RWPE2 (cell line): ENCODE results near the gene PANX3.

ENCODE experiments used
- ATAC-seq: fragments of 200-7000 bp; cut with Tn5 transposase; 3 replicates; pipeline ENCODE4 v1.9.1; 2021; ENCODE audit warnings: low read depth
- DNase-seq: peaks from one replicate; pipeline ENCODE4 v3.0.0-alpha.2; 2020; ENCODE audit warnings: low spot score
- H3K27ac ChIP-seq: fragments of 450-650 bp; 2 replicates; pipeline ENCODE4 v1.5.1; 2017; ENCODE audit warnings: mild to moderate bottlenecking; ENCODE audit not compliant: poor library complexity, severe bottlenecking
- H3K27me3 ChIP-seq: fragments of 250-450 bp; sonication (Bioruptor Pico); 2 replicates; pipeline ENCODE4 v1.5.1; 2021; ENCODE audit warnings: mild to moderate bottlenecking, moderate library complexity; ENCODE audit not compliant: insufficient read depth, poor library complexity, severe bottlenecking
- H3K36me3 ChIP-seq: fragments of 250-450 bp; sonication (Bioruptor Pico); 2 replicates; pipeline ENCODE4 v1.5.1; 2020; ENCODE audit warnings: low read depth, mild to moderate bottlenecking, moderate library complexity
- H3K4me1 ChIP-seq: fragments of 250-450 bp; sonication (Bioruptor Pico); 2 replicates; pipeline ENCODE4 v1.5.1; 2021; ENCODE audit warnings: mild to moderate bottlenecking, moderate library complexity; ENCODE audit not compliant: insufficient read depth, poor library complexity, severe bottlenecking
- H3K4me3 ChIP-seq: fragments of 250-450 bp; sonication (Bioruptor Pico); 2 replicates; pipeline ENCODE4 v1.5.1; 2021; ENCODE audit warnings: mild to moderate bottlenecking, moderate library complexity; ENCODE audit not compliant: severe bottlenecking
- H3K9me3 ChIP-seq: fragments of 250-450 bp; sonication (Bioruptor Pico); 2 replicates; pipeline ENCODE4 v1.5.1; 2021; ENCODE audit warnings: mild to moderate bottlenecking, moderate library complexity; ENCODE audit not compliant: severe bottlenecking
- TF ChIP-seq, protein P1 (sequence below): fragments of 450-650 bp; IDR thresholded peaks from one replicate; pipeline ENCODE4 v1.5.1; 2017; ENCODE audit warnings: mild to moderate bottlenecking, moderate library complexity; ENCODE audit not compliant: poor library complexity, severe bottlenecking

The PANX3 gene

DNA sequence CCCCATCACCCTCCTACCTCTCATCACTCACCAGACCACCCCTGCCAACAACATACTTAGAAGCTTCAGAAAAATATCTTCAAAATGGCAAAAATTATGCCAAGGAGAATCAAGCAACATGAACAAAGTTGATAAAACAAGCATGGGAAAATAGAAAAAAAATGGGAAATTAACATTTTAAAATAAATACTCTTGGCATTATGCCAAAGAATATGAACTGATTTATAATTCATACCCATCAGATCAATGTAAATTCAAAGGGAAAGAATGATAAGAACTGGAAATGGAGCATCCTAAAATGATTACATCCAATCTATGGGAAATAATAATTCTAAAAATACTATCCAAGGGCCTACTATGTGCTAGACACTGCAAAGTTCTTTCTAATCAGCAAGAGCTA lies 50.3 kb downstream of the PANX3 start:
- no peak overlapping the region for H3K4me3 ChIP-seq
- H3K9me3 ChIP-seq, result no peaks in the 10 kb centered on the region
- DNase-seq, result no peak
- TF ChIP-seq, protein P1, sequence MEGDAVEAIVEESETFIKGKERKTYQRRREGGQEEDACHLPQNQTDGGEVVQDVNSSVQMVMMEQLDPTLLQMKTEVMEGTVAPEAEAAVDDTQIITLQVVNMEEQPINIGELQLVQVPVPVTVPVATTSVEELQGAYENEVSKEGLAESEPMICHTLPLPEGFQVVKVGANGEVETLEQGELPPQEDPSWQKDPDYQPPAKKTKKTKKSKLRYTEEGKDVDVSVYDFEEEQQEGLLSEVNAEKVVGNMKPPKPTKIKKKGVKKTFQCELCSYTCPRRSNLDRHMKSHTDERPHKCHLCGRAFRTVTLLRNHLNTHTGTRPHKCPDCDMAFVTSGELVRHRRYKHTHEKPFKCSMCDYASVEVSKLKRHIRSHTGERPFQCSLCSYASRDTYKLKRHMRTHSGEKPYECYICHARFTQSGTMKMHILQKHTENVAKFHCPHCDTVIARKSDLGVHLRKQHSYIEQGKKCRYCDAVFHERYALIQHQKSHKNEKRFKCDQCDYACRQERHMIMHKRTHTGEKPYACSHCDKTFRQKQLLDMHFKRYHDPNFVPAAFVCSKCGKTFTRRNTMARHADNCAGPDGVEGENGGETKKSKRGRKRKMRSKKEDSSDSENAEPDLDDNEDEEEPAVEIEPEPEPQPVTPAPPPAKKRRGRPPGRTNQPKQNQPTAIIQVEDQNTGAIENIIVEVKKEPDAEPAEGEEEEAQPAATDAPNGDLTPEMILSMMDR, result no peak
- ATAC-seq, result no peak
- H3K36me3 ChIP-seq, result no peaks in the 10 kb centered on the region
- H3K27me3 ChIP-seq, result no peaks in the 10 kb centered on the region
- H3K4me1 ChIP-seq, result no peaks in the 10 kb centered on the region
- no peak overlapping the region for H3K27ac ChIP-seq

DNA sequence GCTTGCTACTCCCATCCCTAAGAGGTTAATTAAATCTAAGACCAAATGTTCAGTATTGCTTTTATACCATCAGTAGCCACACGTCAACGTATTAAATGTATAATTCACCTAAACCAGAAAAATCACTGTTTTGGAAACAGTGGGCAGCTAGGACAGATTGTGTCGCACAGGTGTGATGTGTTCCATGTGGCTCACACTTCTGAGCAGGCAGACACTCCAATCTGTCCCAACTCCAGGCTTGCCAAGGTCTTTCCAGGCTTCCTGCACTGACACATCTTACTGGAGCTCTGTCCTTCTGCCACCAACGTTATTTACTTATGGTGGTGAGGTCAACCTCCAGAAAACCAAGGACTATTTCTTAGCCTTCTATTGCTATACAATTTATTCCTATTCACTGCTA lies 50.9 kb downstream of the PANX3 start:
- H3K36me3 ChIP-seq, result no peaks in the 10 kb centered on the region
- H3K4me1 ChIP-seq, result no peaks in the 10 kb centered on the region
- no peak for DNase-seq
- no peaks in the 10 kb centered on the region for H3K27me3 ChIP-seq
- TF ChIP-seq, protein P1, result no peak
- no peak for ATAC-seq
- no peak overlapping the region for H3K27ac ChIP-seq
- no peaks in the 10 kb centered on the region for H3K9me3 ChIP-seq
- H3K4me3 ChIP-seq, result no peak overlapping the region

DNA sequence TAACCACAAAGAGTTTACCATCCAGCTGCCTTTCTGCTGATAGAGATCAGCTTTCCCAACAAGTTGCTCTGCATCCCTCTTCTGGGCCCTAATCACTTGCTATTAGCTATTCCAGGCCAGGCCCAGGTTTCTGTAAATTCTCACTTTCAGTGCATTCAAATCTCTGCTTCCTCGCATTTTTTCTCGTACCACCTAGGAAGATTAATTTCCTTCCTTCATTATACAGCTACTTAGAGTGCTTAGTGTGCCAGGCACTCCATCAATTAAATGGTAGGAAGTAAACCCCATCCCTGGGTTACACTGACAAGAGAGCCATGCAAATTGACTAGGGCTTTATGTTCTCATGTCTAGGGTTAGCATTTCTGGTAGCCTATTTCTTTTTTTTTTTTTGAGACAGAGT lies 52.6 kb downstream of the PANX3 start:
- DNase-seq (no peak), ATAC-seq (no peak)
- TF ChIP-seq, protein P1, result no peak
- Histone ChIP-seq H3K27ac (no peak overlapping the region), H3K27me3 (no peaks in the 10 kb centered on the region), H3K4me3 (no peak overlapping the region), H3K36me3 (no peaks in the 10 kb centered on the region), H3K9me3 (no peaks in the 10 kb centered on the region), H3K4me1 (no peaks in the 10 kb centered on the region)

DNA sequence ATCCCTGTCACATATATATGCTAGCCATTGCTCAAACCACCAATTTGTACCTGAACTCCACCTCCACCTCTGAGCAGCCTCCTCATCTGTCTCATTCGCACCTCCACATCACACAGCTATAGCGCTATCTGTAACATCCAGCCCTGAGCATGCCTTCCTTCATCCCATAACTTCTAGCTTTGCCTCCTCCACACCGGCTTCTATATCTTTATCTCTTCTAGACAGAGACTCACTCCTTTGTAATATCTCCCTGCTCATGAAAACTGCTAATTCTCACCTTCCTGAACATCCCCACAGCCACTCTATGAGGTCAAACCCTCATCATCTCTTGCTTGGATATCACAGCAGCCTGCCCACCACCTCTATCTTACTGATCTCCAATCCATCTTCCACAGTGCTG lies 56.4 kb downstream of the PANX3 start:
- Histone ChIP-seq H3K27ac (no peak overlapping the region), H3K4me1 (no peaks in the 10 kb centered on the region), H3K36me3 (no peaks in the 10 kb centered on the region), H3K27me3 (no peaks in the 10 kb centered on the region), H3K9me3 (no peaks in the 10 kb centered on the region), H3K4me3 (no peak overlapping the region)
- TF ChIP-seq, protein P1, result no peak
- DNase-seq (no peak), ATAC-seq (no peak)

DNA sequence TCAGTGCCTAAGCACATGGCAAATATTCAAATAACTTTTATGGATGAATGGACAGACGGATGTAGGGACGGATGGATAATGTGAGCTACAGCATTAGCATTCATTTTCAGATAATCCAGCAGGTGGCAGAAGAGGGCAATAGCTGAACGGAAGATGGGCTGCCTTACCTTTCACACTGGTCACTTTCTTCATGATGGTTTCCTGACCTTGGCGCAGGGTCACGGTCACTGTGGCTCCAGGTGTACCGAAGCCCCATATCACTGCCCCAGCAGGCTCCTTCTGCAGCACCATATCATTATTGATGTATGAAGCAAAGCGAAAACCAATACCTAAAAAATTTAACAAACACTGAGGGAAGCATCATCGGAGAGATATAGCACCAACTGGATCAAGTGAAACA lies 58.0 kb downstream of the PANX3 start:
- no peak overlapping the region for H3K27ac ChIP-seq
- DNase-seq (no peak), ATAC-seq (0 out of 3 replicates have a peak, but pooled peaks have one; percentile 42)
- no peak overlapping the region for H3K4me3 ChIP-seq
- no peaks in the 10 kb centered on the region for H3K4me1 ChIP-seq
- H3K9me3 ChIP-seq, result no peaks in the 10 kb centered on the region
- H3K36me3 ChIP-seq, result no peaks in the 10 kb centered on the region
- TF ChIP-seq, protein P1, result peak; percentile 92
- no peaks in the 10 kb centered on the region for H3K27me3 ChIP-seq
